Kidney (tissue), 14 donors: ENCODE results near the gene PRKCE. TPM values are rescaled to one million over a fixed set of nuclear protein-coding genes. Genes with fewer than 3 reads are reported as not detected.

Source experiments
- DNase-seq, 5 donors: peaks; one replicate each; pipeline ENCODE4 v3.0.0-alpha.2; 2013 to 2020
- FAIRE-seq: peaks from 2 replicates; lab custom pipeline; 2012; peaks lifted over from hg19 to GRCh38; lab: Jason Lieb, UNC
- H3K27ac ChIP-seq, 2 donors: one replicate each; pipeline ENCODE4 v1.7.0; 2013; ENCODE audit warnings: low read depth in 2 of 2, low read length in 2 of 2, inconsistent platforms in 1 of 2
- H3K27me3 ChIP-seq: one replicate; pipeline ENCODE4 v1.7.1; 2013; ENCODE audit warnings: low read length, inconsistent platforms; ENCODE audit not compliant: control insufficient read depth, insufficient read depth
- H3K36me3 ChIP-seq, 3 donors: one replicate each; pipeline versions ENCODE4 v1.7.0 to v1.7.1; 2013; ENCODE audit warnings: low read length in 3 of 3, control low read depth in 1 of 3, inconsistent platforms in 1 of 3; ENCODE audit not compliant: insufficient read depth in 3 of 3, control insufficient read depth in 2 of 3
- H3K4me1 ChIP-seq, 3 donors: one replicate each; pipeline versions ENCODE4 v1.7.0 to v1.7.1; 2013; ENCODE audit warnings: low read length in 3 of 3, inconsistent platforms in 1 of 3, low read depth in 1 of 3; ENCODE audit not compliant: control insufficient read depth in 2 of 3, insufficient read depth in 2 of 3
- H3K4me3 ChIP-seq, 3 donors: one replicate each; pipeline versions ENCODE4 v1.7.0 to v1.8.1; 2013; ENCODE audit warnings: low read length in 3 of 3, control low read depth in 1 of 3, inconsistent platforms in 1 of 3
- H3K9ac ChIP-seq, 3 donors: one replicate each; pipeline versions ENCODE4 v1.7.0 to v1.7.1; 2013; ENCODE audit warnings: low read length in 3 of 3, control low read depth in 1 of 3, inconsistent platforms in 1 of 3
- H3K9me3 ChIP-seq, 3 donors: one replicate each; pipeline versions ENCODE4 v1.7.0 to v1.7.1; 2013; ENCODE audit warnings: low read length in 3 of 3, control low read depth in 1 of 3, inconsistent platforms in 1 of 3; ENCODE audit not compliant: control insufficient read depth in 2 of 3, insufficient read depth in 1 of 3
- intact Hi-C: fragments of 100-400 bp; cut with DNase I; formaldehyde crosslinking; loops from one replicate; pipeline ENCODE4 v1.11.1; 2022
- polyA plus RNA-seq: library from polyadenylated mRNA; stranded (reverse); fragments of 350-450 nt; fragmentation: Illumina TruSeq; extraction: RNeasy Lipid Tissue Mini Kit (QIAGEN cat#74804); gene quantifications from one replicate; pipeline ENCODE4 v1.2.3, GENCODE V29; 2014; ENCODE audit warnings: low read depth, low replicate concordance; ENCODE audit not compliant: insufficient read depth
- total RNA-seq: library from RNA; stranded (reverse); fragmentation: NEBNext Ultra II Directional; extraction: Animal tissue kit (Norgen Biotek cat#: 25700); gene quantifications from one replicate; pipeline ENCODE4 v1.2.1, GENCODE V29; 2021
- TF ChIP-seq, protein P1 (sequence below): IDR thresholded peaks from 3 replicates; pipeline ENCODE4 v1.5.1; 2012; ENCODE audit warnings: mild to moderate bottlenecking, moderate library complexity, borderline replicate concordance; ENCODE audit not compliant: insufficient read depth; ENCODE audit errors: extremely low read depth
- donor health status: control.
- donor health status: control.
- donor health status: control.
- donor health status: control.
- donor health status: control.
- donor health status: DM: yes; HTN: yes; CAD: no.
- donor health status: Normal renal cell carcinoma (clear cell type).

The PRKCE gene
- total and polyA plus RNA-seq, 2 donors from 2014 or later: 11.1 to 27.3 TPM

DNA sequence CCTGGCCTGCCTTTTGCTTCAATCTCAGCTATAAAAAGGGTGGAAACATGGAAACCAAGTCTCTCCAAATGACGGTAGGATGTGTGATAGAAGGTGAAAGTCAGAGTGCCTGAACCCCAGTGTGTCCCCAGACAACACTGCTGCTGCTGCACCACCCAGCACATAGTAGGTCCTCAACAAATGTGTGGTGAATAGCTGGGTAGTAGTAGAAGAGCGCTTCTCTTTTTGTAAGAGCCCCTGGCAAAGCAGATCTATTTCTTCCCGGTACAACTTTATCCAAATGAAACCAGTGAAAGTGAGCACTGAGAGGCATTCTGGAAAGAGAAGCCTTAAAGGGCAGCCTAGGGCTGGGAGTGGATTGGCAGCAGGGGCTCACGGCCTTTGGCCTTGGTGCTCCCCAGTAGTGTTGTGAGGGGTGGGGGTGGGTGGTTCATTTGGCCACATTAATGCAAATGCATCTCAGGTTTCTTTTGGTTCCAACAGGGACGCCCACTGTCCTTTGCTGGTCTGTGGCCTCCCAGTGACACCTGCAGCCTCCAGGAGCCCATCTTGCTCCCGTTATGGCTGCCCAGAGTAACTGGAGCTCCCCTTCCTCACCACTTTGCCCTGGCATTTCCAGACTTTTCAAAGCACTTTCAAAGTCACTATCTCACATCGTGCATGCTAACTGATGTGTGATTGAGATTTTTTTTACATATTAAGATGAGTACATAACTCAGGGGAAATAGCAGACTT lies 341.4 kb downstream of the PRKCE start:
- Histone ChIP-seq H3K36me3 (peaks cover 0 to 4% (median 0%) of the 10 kb centered on the region in 3 donors), H3K27ac (no peak overlapping the region), H3K27me3 (no peaks in the 10 kb centered on the region), H3K4me3 (no peak overlapping the region), H3K9me3 (no peaks in the 10 kb centered on the region), H3K9ac (no peak overlapping the region), H3K4me1 (peaks cover 0 to 6% (median 0%) of the 10 kb centered on the region in 3 donors)
- no peak for DNase-seq
- TF ChIP-seq, protein P1, sequence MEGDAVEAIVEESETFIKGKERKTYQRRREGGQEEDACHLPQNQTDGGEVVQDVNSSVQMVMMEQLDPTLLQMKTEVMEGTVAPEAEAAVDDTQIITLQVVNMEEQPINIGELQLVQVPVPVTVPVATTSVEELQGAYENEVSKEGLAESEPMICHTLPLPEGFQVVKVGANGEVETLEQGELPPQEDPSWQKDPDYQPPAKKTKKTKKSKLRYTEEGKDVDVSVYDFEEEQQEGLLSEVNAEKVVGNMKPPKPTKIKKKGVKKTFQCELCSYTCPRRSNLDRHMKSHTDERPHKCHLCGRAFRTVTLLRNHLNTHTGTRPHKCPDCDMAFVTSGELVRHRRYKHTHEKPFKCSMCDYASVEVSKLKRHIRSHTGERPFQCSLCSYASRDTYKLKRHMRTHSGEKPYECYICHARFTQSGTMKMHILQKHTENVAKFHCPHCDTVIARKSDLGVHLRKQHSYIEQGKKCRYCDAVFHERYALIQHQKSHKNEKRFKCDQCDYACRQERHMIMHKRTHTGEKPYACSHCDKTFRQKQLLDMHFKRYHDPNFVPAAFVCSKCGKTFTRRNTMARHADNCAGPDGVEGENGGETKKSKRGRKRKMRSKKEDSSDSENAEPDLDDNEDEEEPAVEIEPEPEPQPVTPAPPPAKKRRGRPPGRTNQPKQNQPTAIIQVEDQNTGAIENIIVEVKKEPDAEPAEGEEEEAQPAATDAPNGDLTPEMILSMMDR: no peak
- no peak for FAIRE-seq
- intact Hi-C loops: no loop called here

DNA sequence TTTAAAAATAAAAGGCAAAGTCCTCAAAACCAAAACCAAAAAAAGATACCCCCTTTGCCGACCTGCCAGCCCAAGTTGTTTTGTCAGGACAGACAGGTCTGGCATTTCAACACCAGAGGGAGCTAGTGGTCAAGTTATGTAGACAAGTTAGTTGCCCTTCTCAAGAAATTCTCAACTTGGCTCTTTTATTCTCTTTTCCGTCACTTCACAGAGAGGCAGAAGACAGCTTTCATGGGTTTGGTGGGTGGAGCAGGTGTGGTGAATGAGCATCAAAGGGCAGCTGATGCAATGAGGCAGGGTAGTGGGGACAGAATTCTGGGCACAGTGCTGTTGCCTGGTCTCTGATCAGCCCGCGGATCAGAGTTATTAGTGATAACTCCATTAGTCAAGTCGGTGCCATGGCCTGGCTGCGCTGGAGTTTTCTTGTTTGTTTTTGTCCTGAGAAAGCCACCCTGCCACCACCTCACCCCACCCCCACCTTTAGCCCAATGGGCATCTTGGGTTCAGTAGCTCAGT lies 342.1 kb downstream of the PRKCE start:
- intact Hi-C loops: no loop called here
- Histone ChIP-seq H3K9ac (no peak overlapping the region), H3K27me3 (no peaks in the 10 kb centered on the region), H3K4me1 (peaks cover 0 to 6% (median 0%) of the 10 kb centered on the region in 3 donors), H3K9me3 (no peaks in the 10 kb centered on the region), H3K4me3 (no peak overlapping the region), H3K36me3 (peaks cover 0 to 4% (median 0%) of the 10 kb centered on the region in 3 donors), H3K27ac (no peak overlapping the region)
- TF ChIP-seq, protein P1: peak; percentile 77
- FAIRE-seq (peak; percentile 86), DNase-seq (peak; percentile 60 to 90 (median 69))

DNA sequence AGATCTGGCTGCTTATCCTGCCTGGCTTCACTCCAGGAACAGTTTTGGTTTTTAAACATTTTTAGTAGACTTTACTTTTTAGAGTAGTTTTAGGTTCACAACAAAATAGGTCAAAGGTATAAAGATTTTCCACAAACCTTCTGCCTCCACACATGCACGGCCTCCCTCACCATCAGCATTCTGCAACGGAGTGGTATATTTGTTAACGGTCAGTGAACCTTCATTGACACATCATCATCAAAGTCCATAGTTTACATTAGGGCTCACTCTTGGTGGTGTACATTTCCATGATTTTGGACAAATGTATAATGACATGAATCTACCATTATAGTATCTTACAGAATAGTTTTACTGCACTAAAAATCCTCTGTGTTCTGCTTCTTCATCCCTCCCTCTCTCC lies 342.6 kb downstream of the PRKCE start:
- Histone ChIP-seq H3K27ac (no peak overlapping the region), H3K36me3 (peaks cover 0 to 4% (median 0%) of the 10 kb centered on the region in 3 donors), H3K9me3 (no peaks in the 10 kb centered on the region), H3K27me3 (no peaks in the 10 kb centered on the region), H3K4me3 (no peak overlapping the region), H3K9ac (no peak overlapping the region), H3K4me1 (peaks cover 0 to 6% (median 0%) of the 10 kb centered on the region in 3 donors)
- DNase-seq (no peak), FAIRE-seq (no peak)
- TF ChIP-seq, protein P1: no peak
- intact Hi-C loops: no loop called here
